Hepatic stellate cell (primary cell): ENCODE data around the gene ZNF672.
A peak's percentile ranks its signal among the peaks of the same experiment; 100 is the strongest.
"Not testable (repeated sequence)": the region's sequence is repeated elsewhere in the genome, so short reads cannot be mapped to it uniquely, and the experiment has no call there.

ENCODE experiments used
- DNase-seq: peaks from one replicate; pipeline ENCODE4 v3.0.0; 2011; ENCODE audit warnings: low spot score

The ZNF672 gene

GRCh38 chr1:248813546-248813945 lies 24.5 kb upstream of the ZNF672 start:
- DNase-seq = no peak

- no peak for DNase-seq
Measured at GRCh38 chr1:248814351-248814750, 23.7 kb upstream of the ZNF672 start.

DNA sequence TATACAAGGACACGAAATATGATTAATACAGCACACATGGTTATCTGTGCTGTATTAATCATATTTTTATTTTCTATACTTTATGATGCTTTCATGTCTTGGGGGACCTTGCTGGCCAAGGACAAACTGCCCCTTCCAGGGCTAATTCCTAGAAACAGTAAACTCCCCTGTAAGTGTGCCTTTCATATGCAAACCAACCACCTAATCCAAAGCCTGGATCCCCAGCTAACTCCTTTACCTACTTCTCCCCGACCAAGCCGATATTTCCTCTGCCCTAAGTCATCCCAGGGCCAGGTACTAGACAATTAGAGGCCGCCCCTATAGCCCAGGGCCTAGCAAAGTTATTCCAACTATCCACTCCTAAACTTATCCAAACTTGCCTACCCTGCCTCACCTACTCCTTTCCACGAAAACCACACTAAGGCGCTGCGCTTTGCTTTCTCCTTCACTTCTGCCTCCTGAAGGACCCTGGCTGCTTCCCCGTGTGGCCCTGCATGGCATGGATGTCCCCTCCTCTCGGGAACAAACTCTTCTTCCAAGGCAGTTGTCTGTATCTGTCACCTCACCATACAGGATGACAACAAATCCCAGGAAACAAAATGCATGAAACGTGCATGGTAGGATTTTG lies 22.5 kb upstream of the ZNF672 start:
- DNase-seq = no peak

DNA sequence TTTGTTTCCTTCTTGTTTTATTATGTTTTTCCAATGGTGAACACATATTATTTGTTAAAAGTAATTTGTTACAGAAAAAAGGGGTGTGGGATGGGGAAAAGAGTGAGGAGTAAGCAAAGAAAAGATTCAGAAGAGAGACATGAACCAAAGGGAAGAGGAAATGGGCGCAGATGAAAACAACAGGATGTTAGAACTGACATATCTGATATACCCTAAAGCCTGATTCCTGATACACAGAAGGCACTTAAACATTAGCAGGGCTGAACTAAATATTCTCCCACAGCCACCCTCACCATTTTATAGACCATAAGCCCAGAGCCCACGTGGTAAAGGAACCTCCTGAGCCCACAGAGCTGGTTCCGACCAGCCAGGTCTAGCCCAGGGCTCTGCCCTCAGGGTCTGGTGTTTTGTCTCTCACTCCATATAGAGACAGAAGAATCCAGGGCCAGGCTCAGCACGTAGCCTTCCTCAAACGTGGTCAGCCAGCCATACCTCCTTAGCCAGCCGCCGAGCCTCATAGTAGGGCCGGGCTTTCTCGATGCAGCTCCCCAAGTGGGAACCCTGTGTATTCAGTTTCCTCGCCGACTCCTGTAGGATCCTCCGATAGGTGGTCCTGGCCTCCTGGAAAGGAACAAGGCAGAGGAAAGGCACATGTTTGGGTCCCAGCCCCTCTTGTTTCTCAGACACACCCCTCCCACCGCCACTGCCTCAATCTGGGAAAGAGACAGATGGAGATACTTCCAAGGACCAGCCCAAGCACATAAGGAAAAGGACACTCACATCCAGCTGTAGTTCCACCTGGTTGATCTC lies 21.8 kb upstream of the ZNF672 start:
- no peak for DNase-seq

GRCh38 chr1:248817065-248817464 lies 21.0 kb upstream of the ZNF672 start:
- no peak for DNase-seq

DNA sequence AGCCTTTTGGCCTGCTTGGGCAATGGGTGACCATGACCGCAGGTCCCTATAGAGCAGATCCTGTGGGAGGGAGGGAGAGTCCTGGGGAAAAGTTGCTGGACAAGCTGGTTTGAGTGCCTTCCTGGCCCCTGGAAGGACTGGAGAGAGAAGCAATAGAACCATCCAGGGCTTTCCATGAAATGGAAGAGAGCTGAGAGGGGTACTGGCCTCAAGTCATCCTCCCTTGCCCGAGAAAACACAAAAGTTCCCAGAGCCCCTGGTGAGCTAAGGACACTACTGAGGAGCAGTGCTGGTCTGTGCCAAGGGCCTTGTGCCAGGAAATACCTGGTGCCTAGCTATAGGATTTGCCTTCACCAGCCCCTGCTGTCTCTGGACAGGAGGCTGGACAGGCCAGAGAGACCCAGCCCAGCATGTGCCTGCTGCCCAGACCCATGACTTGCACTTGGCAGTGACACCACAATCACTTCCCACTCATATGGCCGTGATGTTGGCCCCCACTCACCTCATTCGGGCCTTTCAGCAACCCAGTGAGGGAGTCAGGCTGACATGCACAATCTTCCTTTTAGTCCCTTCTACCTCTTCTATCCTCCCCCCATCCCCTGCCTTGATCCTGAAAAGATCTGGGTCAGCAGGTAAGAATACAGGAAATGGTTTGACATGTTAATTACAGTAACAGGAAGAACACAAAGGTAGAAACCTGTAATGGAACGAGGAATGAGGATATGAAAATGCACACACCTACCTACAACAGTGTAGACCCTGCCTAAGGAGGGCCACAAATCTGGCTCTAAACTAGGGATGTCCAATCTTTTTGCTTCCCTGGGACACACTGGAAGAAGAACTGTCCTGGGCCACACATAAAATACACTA lies 19.3 kb upstream of the ZNF672 start:
- DNase-seq = no peak

- DNase-seq = no peak
Measured at GRCh38 chr1:248820041-248820585, 17.9 kb upstream of the ZNF672 start.

GRCh38 chr1:248821101-248821500 lies 16.9 kb upstream of the ZNF672 start:
- peak; percentile 94 for DNase-seq

- no peak for DNase-seq
Measured at GRCh38 chr1:248821641-248822040, 16.4 kb upstream of the ZNF672 start.

DNA sequence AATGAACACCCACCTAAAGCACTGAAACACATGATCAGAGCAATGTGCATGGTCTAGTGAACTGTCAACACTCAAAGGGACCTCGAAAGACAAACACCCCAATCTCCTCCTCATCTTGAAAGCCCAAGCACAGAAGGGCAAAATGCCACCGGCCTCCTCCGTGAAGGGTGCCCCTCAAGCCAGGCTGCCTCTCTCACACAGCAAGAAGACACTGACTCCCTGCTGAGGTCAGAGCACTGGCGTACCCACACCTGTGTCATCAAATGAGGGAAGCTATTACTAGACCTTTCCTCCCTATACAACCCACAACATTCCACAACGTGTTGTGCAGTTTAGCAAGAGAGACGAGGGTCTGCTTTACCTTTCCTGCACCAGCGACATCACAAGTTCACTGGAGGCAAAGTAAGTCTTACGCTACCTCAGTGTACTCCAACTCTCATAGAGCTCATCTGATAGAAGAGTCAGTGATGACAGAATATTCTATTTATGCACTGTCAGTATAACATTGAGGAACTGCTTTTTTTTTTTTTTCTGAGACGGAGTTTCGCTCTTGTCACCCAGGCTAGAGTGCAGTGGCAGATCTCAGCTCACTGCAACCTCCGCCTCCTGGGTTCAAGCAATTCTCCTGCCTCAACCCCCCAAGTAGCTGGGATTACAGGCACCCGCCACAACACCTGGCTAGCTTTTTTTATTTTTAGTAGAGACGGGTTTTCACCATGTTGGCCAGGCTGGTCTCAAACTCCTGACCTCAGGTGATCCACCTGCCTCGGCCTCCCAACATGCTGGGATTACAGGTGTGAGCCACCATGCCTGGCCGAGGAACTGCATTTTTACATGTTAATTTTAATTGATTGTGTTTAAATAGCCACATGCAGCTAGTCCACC lies 15.6 kb upstream of the ZNF672 start:
- DNase-seq = no peak

DNA sequence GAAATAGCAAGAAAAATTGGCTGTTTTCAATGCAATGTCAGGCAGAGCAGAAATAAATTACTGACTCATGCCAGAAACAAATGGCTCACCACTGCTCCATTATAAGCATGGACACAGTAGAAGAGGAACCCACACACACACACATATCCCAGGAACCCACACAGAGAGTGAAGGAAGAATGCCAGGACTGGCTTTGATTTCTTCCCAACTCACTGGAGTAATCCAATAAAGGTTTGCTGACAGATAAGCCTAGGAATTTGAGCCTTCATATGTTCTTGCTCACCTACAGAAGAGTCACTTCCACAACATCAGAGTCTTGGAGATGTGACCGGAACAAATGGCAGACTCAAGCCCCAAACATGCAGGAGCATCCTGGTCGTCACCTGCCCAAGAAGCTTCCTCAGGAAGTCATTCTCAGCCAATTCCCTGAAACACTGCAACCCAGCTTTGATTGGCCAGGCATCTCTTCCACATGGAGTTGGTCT lies 14.5 kb upstream of the ZNF672 start:
- peak; percentile 71 for DNase-seq

DNA sequence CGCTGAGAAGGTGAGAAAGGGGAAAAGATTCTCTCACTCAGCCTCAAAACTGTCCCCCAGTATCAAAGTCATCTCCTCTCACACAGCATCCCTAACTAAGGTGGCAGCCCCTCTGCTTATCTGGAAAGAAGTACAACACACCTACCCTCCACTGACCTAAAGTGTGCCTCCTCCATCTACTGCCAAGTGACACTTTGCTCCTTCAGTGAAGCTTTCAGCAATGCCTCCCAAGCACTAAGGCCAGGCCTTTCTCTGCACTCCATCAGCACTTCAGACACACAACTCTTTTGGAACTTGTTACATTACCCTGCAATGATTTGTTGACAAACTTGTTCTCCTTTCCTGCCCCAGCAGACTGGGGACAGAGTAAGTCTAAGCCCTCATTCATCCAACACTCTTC lies 13.7 kb upstream of the ZNF672 start:
- DNase-seq = no peak

- DNase-seq = no peak
Measured at GRCh38 chr1:248824701-248825100, 13.3 kb upstream of the ZNF672 start.

DNA sequence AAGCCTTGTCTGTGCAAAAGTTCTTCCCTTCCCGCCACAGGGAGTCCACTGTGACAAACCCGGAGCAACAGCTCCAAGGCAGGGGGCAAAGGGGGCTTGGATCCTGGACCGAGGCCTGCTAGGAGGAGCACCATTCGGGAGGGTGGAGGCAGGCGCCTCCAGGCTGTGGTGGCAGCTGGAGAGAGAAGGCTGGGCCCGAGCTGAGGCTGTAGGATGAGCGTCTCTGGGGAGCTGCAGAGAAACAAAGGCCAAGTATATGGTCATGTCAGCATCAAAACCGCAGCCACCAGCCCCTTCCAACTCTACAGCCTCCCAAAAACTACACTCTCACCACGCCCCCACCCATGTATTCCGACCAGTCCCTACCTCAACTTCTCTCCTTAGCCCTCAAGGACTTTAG lies 12.9 kb upstream of the ZNF672 start:
- DNase-seq = no peak

GRCh38 chr1:248825573-248825908 lies 12.5 kb upstream of the ZNF672 start:
- no peak for DNase-seq

DNA sequence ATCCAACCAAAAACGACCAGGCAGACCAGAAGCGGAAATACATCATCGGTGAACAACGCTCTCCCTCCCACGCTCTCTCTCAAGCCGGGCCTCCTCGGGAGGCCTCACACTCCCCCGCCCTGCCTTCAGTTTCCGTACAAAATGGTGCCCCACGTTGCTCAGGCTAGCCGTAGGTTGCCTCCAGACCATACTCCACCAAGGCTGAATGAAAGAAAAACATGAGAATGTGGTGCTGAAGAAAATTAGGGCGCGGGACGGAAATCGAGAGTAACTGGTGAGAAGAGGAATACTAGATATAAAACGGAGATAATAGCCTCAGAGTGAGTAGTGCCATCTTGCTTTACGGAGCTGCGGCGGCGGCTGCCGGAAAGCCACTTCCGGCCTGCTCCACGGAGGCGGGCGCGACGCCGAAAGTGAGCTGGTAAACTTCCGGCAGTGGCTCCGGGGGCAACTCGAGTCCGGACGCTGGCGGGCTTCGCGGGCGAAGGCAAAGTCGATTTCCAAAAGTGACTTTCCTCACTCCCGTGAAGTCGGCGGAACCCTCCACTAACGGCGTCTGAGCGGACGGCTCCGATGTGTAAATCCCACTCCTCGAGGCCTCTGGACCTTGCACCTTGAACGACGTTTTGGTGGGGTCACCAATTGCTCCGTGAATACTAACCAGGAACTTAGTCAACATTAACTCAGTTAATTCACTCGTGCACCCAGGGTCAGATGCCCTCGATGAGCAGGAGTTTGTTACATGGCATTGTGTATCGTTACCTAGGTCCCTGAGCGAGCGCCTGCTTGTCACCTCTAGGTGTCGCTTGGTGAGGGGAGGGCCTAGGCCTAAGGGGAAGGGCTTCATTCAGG lies 11.9 kb upstream of the ZNF672 start, which contains the start of gene SH3BP5L:
TSS of gene SH3BP5L (minus strand) at position 7 of the 852 bp plus-strand sequence. CDS start 980 bp downstream, outside the sequence.
- peak; percentile 97 for DNase-seq

DNA sequence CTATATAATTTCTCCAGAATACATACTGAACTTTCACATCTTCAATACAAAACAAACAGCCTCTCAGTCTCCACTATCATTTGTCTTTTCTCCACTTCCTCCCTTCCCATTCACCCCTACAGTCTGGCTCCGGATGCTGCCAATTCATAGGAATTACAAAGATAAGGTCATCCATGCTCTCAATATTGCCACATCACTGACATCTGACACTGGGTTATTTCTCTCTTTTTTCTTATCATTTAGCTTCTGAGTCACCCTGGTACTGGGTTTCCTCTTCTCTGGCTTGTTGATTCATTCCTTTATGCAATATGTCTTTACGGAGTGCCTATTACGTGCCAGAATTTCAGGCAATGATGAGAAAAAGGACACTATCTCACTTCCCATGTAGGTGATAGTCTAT lies 9.2 kb upstream of the ZNF672 start:
- DNase-seq = peak; percentile 81

GRCh38 chr1:248830718-248831017 lies 7.4 kb upstream of the ZNF672 start:
- DNase-seq = not testable (repeated sequence)

DNA sequence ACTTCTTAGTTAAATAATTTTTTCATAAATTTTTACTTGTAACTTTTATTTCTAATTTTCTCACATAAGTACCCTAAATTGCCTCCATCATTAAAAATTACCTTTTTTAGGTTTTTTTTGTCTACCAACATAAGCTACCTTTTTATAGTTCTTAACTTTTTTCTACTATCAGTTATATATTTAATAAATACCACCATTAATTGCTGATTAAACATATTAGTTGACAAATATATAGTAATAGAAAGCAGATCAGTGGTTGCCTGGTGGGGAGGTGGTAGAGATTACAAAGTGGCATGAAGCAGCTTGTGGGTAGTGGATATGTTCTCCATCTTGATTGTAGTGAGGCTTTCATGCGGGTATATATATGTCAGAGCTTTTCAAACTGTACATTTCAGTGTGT lies 6.2 kb upstream of the ZNF672 start:
- no peak for DNase-seq

- DNase-seq = no peak
Measured at GRCh38 chr1:248834343-248834940, 3.6 kb upstream of the ZNF672 start.
